IPS-NIHi7 (cell line): ENCODE data around the gene EGFR.
"Not testable (repeated sequence)": the region's sequence is repeated elsewhere in the genome, so short reads cannot be mapped to it uniquely, and the experiment has no call there.

Experiments used
- DNase-seq: peaks from one replicate; pipeline ENCODE4 v3.0.0; 2012; ENCODE audit warnings: mixed read lengths; ENCODE audit errors: extremely low spot score

EGFR gene

GRCh38 chr7:55167296-55167695 lies 148.5 kb downstream of the EGFR start:
- DNase-seq = not testable (repeated sequence)

DNA sequence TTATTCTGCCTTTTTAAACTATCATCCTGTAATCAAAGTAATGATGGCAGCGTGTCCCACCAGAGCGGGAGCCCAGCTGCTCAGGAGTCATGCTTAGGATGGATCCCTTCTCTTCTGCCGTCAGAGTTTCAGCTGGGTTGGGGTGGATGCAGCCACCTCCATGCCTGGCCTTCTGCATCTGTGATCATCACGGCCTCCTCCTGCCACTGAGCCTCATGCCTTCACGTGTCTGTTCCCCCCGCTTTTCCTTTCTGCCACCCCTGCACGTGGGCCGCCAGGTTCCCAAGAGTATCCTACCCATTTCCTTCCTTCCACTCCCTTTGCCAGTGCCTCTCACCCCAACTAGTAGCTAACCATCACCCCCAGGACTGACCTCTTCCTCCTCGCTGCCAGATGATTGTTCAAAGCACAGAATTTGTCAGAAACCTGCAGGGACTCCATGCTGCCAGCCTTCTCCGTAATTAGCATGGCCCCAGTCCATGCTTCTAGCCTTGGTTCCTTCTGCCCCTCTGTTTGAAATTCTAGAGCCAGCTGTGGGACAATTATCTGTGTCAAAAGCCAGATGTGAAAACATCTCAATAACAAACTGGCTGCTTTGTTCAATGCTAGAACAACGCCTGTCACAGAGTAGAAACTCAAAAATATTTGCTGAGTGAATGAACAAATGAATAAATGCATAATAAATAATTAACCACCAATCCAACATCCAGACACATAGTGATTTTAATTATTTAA lies 151.7 kb downstream of the EGFR start:
- DNase-seq = no peak

GRCh38 chr7:55171157-55171556 lies 152.3 kb downstream of the EGFR start:
- DNase-seq = no peak

- no peak for DNase-seq
Measured at GRCh38 chr7:55172161-55172560, 153.3 kb downstream of the EGFR start.

DNA sequence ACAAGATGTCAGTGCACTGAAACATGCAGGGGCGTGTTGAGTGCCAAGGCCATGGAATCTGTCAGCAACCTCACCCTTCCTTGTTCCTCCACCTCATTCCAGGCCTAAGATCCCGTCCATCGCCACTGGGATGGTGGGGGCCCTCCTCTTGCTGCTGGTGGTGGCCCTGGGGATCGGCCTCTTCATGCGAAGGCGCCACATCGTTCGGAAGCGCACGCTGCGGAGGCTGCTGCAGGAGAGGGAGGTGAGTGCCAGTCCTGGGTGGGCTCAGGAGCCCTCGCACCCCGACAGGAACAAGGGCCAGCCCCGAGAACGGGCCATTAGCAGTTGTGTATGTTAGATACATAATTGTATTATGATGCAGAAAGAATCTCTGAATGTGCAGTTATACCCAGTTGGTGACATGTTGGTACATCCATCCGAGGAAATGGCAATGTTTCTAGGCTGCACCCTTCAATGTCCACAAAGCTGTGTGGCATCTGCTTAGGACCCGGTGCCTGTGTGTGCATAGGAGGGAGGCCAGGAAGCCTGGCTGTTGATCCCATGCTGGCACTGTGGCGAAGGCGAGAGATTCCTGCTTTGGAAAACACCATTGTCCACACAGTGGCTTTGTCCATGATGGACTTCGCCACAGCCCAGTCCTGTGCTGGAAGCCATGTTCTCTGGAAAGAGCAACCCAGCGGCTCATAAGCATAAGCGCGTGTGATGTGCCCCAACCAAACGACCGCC lies 154.2 kb downstream of the EGFR start:
- no peak for DNase-seq

DNA sequence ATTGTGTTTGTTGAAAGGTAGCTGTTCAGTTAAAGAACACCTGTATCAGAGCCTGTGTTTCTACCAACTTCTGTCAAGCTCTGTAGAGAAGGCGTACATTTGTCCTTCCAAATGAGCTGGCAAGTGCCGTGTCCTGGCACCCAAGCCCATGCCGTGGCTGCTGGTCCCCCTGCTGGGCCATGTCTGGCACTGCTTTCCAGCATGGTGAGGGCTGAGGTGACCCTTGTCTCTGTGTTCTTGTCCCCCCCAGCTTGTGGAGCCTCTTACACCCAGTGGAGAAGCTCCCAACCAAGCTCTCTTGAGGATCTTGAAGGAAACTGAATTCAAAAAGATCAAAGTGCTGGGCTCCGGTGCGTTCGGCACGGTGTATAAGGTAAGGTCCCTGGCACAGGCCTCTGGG lies 154.9 kb downstream of the EGFR start:
- no peak for DNase-seq

GRCh38 chr7:55174456-55174855 lies 155.6 kb downstream of the EGFR start:
- no peak for DNase-seq

GRCh38 chr7:55174856-55175255 lies 156.0 kb downstream of the EGFR start:
- DNase-seq = no peak

DNA sequence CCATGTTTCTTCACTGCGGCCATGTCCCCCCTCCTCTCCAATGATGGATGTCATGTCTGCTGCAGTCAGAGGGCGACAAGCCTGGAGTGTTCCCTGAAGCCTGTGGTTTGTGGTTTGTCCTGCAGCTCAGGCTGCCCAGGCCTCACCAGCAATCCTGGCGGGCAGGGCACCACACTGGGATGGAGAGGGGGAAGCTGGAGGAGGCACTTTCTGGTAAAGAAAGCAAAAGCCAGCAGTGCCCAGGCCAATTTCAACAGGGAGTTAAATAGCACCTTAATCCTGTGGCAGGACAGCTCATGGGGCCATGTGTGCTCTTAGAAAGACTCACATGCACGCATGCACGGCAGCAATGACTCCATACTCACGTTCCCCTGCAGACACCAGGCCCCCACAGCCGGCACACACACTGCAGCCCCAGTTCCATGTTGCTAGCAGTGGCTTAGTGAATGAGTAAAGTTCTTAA lies 158.3 kb downstream of the EGFR start:
- DNase-seq = no peak

GRCh38 chr7:55177589-55178261 lies 158.9 kb downstream of the EGFR start:
- no peak for DNase-seq

DNA sequence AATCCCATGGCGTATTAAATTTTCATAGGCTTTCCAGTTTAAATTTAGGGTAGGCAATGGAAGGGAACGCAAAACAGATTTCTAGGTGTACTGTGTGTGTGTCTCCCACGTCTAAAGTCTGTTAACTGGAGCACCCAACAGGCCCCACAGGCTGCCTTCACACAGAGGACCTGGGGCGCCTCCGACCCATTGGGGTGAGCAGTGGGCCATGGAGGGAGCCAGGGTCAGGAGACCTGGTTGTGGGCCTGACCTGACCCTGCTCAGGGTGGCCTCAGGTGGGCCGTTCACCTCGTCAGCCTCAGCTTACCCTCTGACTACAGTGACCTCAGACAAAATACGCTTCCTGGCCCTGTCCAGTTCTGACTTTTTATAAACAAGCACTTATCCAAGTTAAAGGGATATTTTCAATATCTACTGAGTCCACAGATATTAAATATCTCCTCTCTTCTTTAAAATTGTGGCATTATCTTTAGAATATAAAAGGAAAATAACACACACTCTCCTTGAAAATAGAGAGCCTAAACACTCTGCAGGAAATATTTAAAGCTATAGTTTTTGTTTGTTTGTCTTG lies 159.6 kb downstream of the EGFR start:
- DNase-seq = no peak

- no peak for DNase-seq
Measured at GRCh38 chr7:55178863-55179773, 160.3 kb downstream of the EGFR start.

DNA sequence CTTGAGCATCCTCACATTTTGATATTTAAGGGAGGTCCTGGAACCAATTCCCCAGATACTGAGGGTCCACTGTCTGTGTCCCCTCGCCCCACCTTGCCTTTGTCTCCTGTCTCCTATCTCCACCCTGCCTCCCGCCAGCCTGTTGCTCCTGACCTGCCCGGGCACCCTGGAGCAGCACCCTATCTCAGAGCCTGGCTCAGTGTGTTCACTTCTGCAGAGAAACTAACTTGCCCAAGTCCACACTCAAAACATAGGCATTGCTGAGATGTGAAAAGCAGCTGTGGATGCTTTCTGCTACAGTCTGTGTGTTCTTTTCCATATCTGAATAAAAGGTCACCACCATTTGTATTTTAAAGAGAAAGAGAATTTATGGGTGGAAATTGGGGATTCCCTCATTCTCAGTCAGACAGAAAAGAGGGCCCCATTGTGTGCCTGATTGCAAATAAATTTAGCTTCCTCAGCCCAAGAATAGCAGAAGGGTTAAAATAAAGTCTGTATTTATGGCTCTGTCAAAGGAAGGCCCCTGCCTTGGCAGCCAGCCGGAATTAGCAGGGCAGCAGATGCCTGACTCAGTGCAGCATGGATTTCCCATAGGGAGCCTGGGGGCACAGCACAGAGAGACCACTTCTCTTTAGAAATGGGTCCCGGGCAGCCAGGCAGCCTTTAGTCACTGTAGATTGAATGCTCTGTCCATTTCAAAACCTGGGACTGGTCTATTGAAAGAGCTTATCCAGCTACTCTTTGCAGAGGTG lies 161.3 kb downstream of the EGFR start:
- DNase-seq = no peak

DNA sequence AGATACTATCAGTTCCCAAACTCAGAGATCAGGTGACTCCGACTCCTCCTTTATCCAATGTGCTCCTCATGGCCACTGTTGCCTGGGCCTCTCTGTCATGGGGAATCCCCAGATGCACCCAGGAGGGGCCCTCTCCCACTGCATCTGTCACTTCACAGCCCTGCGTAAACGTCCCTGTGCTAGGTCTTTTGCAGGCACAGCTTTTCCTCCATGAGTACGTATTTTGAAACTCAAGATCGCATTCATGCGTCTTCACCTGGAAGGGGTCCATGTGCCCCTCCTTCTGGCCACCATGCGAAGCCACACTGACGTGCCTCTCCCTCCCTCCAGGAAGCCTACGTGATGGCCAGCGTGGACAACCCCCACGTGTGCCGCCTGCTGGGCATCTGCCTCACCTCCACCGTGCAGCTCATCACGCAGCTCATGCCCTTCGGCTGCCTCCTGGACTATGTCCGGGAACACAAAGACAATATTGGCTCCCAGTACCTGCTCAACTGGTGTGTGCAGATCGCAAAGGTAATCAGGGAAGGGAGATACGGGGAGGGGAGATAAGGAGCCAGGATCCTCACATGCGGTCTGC lies 162.2 kb downstream of the EGFR start:
- no peak for DNase-seq

DNA sequence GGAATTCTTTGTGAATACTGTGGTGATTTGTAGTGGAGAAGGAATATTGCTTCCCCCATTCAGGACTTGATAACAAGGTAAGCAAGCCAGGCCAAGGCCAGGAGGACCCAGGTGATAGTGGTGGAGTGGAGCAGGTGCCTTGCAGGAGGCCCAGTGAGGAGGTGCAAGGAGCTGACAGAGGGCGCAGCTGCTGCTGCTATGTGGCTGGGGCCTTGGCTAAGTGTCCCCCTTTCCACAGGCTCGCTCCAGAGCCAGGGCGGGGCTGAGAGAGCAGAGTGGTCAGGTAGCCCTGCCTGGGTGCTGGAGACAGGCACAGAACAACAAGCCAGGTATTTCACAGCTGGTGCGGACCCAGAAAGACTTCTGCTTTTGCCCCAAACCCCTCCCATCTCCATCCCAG lies 162.9 kb downstream of the EGFR start:
- DNase-seq = no peak

DNA sequence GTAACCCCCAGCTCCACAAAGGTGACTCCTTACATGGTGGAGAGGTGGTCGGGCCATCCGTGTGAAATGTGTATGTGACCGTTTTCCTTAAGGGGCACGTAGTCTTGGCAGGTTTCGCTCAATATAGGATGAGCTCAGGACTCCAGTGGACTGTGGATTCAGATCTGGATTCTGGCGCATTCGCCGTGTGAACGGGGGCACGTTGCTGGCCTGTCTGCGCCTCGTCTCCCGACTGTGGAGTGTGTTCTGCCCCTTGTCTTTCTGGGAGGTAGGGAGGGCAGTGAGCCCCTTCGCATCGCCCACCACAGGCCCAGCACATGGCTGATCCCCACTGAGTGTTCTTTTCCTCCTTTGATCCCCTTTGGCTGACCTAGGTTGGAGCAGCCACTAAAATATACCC lies 165.1 kb downstream of the EGFR start:
- DNase-seq = no peak

DNA sequence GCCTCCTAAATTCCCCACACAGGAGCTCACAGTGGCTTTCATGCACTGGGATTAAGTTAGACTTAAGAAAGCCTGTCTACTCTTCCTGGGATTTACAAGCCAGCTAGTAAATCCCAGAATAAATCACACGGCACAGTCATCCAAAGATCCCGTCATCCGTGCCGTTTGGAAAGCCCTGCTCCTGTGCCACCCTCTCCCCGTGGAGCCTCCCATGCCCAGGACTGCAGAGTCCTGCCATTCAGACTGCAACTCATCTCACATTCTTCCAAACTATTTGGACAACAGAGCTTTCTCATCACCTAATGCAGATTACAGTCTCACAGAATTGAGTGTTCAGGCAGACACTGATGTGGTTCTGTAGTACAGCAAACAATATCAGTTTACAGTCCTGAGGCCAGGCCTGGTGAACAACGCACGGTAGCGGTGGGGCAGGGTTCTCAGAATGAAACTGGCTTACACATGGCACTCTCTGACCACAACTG lies 166.5 kb downstream of the EGFR start:
- DNase-seq = no peak

DNA sequence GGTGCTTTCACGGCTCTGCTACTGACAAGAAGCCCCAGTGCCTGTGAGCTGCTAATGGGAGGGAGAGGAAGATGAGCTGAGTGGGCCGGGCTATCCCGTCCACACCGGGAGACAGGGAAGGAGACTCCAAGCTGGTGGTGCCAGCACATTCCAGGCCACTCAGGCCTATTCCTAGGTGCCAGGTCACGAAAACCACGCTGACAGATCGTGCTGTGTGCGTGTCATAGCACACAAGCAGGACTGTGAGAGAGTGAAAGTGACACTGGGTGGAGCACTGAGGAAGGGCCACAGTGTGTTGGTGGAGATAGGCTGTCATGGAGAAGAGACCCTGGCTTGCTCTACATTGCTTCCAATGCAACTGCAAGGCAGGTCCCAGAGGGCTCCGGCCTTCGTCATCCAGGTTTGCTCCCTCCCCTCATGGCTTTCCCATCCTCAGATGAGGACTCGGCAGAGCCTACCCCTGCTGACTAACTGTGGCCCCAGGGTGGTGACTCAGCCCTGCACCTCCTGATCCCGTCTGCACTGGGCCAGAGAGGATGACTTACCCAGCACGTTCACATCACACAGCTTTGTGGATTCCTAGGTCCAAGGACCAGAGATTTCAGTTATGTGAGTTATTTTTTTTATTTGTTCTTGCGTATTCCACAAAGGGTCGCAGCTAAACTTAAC lies 167.3 kb downstream of the EGFR start:
- DNase-seq = peak; percentile 44

DNA sequence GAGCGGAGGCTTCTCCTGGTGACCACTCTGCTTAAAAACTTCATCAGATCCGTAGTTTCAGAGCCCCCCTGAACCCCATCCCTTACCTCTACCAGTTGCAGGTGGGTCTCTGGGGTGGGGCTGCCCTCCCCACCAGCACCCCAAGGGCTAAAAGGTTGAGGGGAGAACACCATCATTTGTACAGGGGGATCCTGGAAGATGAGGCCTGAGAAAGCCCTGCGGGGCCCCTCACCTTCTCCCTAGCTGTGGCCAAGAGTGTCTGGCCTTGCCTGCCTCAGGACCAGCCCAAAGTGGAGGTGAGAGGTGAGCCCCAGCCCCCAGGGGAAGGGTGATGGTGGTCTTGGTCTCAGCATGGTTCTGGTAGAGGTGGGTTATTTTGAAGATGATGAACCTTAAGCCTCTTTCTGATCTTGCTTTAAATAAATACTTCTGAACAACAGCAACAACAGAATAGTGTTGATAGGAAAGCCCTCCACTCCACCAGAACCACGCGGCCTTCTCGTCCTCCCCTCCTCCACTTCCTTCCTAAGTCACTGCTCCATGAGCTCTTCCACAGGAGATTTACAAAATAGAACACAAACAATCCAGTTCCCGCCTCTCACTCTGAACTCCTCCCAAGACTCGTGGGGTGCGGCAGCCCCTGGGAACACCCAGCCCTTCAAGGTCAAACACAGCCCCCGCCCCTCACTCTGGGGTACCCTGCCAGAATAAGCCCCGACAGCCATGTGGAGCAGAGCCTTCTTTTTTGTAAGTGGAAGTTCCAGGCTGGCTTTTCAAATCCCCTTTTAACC lies 169.1 kb downstream of the EGFR start:
- DNase-seq = no peak
